GM10248 (cell line): Measurements from ENCODE around the gene HOATZ.

Experiments used
- CTCF ChIA-PET: fragments of 300-600 bp; sonication (Branson Sonifier 250); formaldehyde crosslinking; extraction: SDS; loops from one replicate; lab custom pipeline; 2021; ENCODE audit warnings: antibody characterized with exemption; lab: Yijun Ruan, JAX
- POLR2A ChIA-PET: fragments of 350-650 bp; sonication (Branson Sonifier 250); formaldehyde crosslinking; extraction: SDS; loops from one replicate; lab custom pipeline; 2020; ENCODE audit warnings: antibody characterized with exemption; lab: Yijun Ruan, JAX
- DNase-seq: peaks from one replicate; pipeline ENCODE4 v3.0.0; 2012; ENCODE audit errors: extremely low spot score
- TF ChIP-seq, protein P1 (sequence below): IDR thresholded peaks from 2 replicates; pipeline ENCODE4 v1.5.1; 2012; ENCODE audit warnings: mild to moderate bottlenecking, low read depth; ENCODE audit errors: extremely low read depth, missing control alignments, control extremely low read depth

The HOATZ gene

DNA sequence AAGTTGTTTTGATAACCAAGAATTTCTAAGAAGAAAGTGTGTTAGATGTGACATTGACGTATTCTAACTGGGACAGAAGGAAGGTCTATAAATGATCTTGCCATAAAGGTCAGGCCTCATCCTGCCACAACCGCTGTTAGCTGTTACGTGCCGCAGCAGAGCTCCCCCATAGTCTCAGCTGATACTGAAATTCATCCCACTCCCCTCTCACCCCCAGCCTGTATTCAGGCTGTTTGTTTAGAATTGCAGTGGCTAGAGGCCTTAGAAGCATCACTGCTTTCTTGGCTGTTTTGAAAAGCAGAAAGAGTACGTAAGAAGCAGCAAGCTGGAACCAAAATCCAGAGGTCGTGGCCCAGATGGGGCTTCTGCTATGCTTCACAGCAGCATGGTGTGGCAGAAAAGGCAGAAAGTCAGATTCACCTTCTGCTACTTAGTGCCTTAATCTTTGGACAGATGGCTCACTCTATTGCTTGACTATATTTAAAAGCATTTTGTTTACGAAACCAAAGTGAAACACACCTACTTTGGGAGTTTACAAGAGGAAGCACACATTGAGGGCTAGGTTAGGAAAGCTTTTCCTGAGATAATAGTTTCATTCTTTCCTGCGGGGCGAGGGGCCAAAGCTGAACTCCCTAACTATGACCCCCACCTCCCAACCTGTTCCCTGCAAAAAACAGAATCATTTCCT, 25.0 kb downstream of the HOATZ start:
- ChIA-PET POLR2A (no interaction called here), CTCF (interaction anchor here (1.1 to 1.6 kb wide), 2 partner anchors 11 to 17 kb away, joined by 3 read pairs; no protein-coding TSS in a partner anchor)
- DNase-seq = no peak
- TF ChIP-seq, protein P1, sequence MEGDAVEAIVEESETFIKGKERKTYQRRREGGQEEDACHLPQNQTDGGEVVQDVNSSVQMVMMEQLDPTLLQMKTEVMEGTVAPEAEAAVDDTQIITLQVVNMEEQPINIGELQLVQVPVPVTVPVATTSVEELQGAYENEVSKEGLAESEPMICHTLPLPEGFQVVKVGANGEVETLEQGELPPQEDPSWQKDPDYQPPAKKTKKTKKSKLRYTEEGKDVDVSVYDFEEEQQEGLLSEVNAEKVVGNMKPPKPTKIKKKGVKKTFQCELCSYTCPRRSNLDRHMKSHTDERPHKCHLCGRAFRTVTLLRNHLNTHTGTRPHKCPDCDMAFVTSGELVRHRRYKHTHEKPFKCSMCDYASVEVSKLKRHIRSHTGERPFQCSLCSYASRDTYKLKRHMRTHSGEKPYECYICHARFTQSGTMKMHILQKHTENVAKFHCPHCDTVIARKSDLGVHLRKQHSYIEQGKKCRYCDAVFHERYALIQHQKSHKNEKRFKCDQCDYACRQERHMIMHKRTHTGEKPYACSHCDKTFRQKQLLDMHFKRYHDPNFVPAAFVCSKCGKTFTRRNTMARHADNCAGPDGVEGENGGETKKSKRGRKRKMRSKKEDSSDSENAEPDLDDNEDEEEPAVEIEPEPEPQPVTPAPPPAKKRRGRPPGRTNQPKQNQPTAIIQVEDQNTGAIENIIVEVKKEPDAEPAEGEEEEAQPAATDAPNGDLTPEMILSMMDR = no peak

DNA sequence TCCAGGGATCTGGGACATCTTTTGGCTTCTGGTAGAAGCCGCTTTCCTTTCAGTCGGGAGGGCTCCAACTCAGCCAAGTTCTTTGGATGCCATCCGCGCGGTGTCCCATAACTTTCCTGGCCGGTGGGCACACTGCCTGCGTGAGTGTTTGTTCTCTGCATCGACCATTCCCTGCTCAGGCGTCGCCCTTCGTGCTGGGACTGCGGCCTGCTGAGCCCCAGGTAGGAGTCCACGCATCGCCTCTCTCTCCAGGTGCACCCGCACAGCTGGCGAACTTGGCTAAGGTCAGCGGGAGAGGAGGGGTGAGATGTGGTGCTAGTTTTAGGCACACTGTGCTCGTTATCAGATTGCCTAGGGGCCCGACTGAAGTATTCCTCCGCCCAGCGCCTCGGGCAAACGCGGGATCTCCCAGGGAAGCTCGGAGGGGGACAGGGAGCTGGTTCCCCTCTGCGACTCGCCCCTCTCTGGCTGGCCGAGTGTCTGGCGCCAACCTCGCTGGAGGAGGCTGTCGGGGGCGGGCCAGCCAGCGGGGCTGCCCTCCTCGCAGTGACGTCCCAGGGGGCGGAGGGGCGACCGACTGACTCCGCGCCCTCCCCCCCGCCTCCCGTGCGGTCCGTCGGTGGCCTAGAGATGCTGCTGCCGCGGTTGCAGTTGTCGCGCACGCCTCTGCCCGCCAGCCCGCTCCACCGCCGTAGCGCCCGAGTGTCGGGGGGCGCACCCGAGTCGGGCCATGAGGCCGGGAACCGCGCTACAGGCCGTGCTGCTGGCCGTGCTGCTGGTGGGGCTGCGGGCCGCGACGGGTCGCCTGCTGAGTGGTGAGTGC, 25.7 kb downstream of the HOATZ start, which contains the start of gene LAYN:
TSS of gene LAYN (plus strand) at position 607 of the 823 bp plus-strand sequence. CDS start at position 731, 124 bp downstream.
- TF ChIP-seq, protein P1 = no peak
- ChIA-PET CTCF (interaction anchor here (1.1 kb wide), 1 partner anchor 10 kb away, joined by 3 read pairs; no protein-coding TSS in a partner anchor), POLR2A (no interaction called here)
- DNase-seq = peak; percentile 36

DNA sequence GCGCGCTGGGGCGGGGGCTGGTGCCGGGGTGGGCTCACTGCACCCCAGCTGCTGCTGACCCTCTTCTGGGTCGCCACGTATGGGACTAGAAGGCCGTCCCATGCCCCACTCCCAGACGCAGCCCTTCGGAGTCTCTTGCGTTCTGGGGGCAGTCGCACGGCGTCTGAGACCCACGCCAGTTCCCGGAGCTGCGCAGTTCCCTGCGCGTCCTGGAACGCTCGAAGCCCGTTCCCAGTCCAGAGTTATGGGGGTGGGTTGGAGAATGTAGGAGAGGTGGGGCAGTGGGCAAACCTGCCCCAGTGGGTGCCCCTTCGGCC, 26.3 kb downstream of the HOATZ start:
- ChIA-PET CTCF (interaction anchor here (1.5 kb wide), 1 partner anchor 27 kb away, joined by 4 read pairs; no protein-coding TSS in a partner anchor), POLR2A (no interaction called here)
- TF ChIP-seq, protein P1 = no peak
- peak; percentile 30 for DNase-seq

DNA sequence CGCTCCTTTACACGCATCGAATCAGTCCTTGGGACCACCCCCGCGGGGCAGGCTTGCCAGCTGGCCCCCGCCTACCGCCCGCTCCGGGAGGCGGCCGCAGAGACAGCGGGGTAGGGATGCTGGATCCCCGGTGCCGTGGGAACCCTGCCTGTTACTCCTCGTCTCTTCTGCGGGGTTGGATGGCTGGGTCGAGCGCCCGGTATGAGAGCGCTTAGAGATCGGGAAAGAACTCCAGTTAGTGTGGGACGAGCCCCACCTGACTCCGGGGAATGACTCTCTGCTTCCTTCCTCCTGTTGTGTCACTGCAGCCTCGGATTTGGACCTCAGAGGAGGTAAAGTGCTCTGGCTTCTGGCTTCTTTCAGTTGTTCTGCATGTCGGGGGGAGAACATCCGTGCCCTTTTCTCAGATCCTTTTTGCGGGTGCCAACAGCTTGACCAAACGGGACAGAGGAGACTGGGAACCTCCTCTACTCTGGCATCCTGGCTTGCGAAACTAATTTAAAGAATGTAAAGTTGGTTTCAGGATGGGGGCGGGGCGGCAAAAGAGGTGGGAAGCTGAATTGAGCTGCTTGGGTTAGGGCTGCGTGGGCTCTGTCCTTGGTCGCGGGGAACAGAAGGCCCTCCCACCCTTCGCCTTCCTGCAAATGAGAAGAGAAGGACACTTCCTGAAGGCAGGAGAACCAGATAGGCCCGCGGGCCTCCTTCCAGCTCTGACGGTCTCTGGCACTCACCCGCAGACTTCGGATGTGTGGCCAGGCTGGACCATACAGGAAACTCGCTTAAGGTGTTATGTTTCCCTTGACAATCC, 26.9 kb downstream of the HOATZ start:
- ChIA-PET POLR2A (no interaction called here), CTCF (interaction anchor here (1.3 to 1.5 kb wide), 2 partner anchors 28 to 113 kb away, joined by 3 to 4 read pairs; no protein-coding TSS in a partner anchor)
- TF ChIP-seq, protein P1 = no peak
- DNase-seq = peak; percentile 18

DNA sequence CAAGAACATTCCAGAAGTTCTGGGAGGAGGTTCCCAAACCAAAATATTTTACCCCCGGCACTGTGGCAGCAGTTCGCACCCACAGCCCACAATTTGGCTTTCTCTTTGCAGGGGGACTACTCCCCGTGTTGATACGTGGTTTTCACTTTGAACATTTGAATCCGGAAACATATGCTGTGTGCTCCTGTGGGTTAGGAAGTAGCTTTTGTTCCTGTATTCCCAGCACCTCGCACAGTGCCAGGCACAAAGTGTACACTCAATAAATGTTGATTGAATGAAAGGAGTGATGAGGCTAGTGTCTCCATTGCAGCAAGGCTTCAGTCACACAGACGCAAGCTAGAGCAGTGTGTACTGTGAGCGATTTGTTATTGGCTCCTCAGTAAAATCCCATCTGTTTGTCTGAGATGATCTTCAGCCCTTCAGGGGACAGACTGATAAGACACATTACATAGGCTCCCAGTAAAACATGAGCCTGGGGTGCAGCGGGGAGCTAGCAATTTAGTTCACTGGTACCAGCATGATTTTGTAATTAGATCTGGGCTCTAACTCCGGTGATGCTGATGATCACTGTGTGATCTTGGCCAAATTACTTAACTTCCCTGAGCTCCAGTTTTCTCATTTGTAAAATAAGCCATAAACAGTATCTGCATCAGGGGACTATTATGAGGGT, 28.2 kb downstream of the HOATZ start:
- CTCF ChIA-PET = interaction anchor here (0.7 to 1.5 kb wide), 4 partner anchors 29 to 114 kb away, joined by 3 to 4 read pairs (median 4); no protein-coding TSS in a partner anchor
- TF ChIP-seq, protein P1 = no peak
- DNase-seq = no peak
- POLR2A ChIA-PET = no interaction called here

DNA sequence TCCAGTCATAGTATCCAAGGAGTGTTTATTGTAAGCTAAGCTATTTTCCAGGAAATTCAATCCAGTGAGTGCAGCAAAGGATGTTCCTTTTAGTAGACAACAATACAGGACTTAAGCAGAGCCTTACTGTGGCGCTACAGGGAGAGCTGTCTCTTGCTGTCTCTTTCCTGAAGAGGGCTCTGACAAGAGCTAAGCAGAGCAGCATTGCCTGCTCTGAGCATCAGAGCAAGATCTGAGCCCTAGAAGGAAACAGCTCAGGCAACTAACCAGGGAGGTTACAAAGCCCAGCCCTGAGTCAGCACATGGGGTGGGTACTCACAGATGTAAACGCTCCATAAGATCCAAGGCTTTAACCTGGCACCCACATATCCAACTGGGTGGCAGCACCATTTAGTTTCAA, 33.9 kb downstream of the HOATZ start:
- TF ChIP-seq, protein P1 = no peak
- CTCF ChIA-PET = interaction anchor here (1.6 kb wide), 1 partner anchor 17 kb away, joined by 4 read pairs; no protein-coding TSS in a partner anchor
- DNase-seq = no peak
- POLR2A ChIA-PET = no interaction called here
